ENCODE measurements around the gene CLRN3.

DNA sequence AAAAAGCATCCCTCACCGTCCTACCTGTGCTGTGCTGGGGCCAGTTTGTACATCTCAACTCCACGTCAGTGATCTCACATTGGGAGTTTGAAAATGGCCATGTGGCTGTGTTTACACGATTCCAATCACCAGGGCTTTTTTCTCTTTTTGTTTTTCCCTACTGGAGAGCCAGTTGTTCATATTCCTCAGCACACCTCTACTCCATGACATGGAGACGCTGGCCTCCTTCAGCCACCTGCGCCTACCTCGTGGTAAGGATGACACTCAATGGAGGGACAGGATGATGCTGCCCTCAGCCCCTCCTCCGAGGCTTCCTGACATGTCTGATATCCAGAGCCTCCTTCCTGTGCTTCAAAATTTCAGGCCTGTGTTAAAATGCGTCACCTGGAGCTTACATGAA lies 10.3 kb downstream of the CLRN3 start:
- TF ChIP-seq CTCF (IDR thresholded peaks at IDR 0.05) (no peak), POLR2A (IDR thresholded peaks at IDR 0.05) (no peak)
